HG02884 (cell line): ENCODE data around the gene LNP1.
A peak's percentile ranks its signal among the peaks of the same experiment; 100 is the strongest.
"Not testable (repeated sequence)": the region's sequence is repeated elsewhere in the genome, so short reads cannot be mapped to it uniquely, and the experiment has no call there.

Experiments used
- ATAC-seq: cut with Tn5 transposase; IDR thresholded peaks from one replicate; pipeline ENCODE4 v1.9.1; 2021; ENCODE audit warnings: mild to moderate bottlenecking, moderate library complexity; ENCODE audit not compliant: unreplicated experiment

LNP1 gene

GRCh38 chr3:100429187-100429716, 27.9 kb downstream of the LNP1 start:
- no peak for ATAC-seq

GRCh38 chr3:100436951-100437350, 35.6 kb downstream of the LNP1 start:
- ATAC-seq = no peak

- ATAC-seq = no peak
These were observed 36.6 kb downstream of the LNP1 start for GRCh38 chr3:100437721-100438622.

- ATAC-seq = no peak
These were observed 37.3 kb downstream of the LNP1 start for GRCh38 chr3:100438623-100438974.

GRCh38 chr3:100440895-100441294, 39.6 kb downstream of the LNP1 start:
- ATAC-seq = no peak

- ATAC-seq = no peak
These were observed 42.4 kb downstream of the LNP1 start for GRCh38 chr3:100443690-100444089.

- ATAC-seq = not testable (repeated sequence)
These were observed 45.7 kb downstream of the LNP1 start for GRCh38 chr3:100447067-100447466.

GRCh38 chr3:100448079-100448478, 46.7 kb downstream of the LNP1 start:
- ATAC-seq = no peak

- no peak for ATAC-seq
These were observed 47.9 kb downstream of the LNP1 start for GRCh38 chr3:100449214-100449613.

GRCh38 chr3:100454677-100455076, 53.3 kb downstream of the LNP1 start:
- ATAC-seq = no peak

- ATAC-seq = no peak
These were observed 54.7 kb downstream of the LNP1 start for GRCh38 chr3:100455841-100456550.

GRCh38 chr3:100456745-100457144, 55.4 kb downstream of the LNP1 start:
- ATAC-seq = no peak

- ATAC-seq = no peak
These were observed 56.5 kb downstream of the LNP1 start for GRCh38 chr3:100457811-100458210.

- ATAC-seq = no peak
These were observed 57.5 kb downstream of the LNP1 start for GRCh38 chr3:100458814-100459213.

GRCh38 chr3:100463002-100463401, 61.7 kb downstream of the LNP1 start:
- peak; percentile 87 for ATAC-seq

GRCh38 chr3:100463646-100464155, 62.4 kb downstream of the LNP1 start:
- ATAC-seq = no peak

- peak; percentile 54 for ATAC-seq
These were observed 64.8 kb downstream of the LNP1 start for GRCh38 chr3:100465892-100466777.

GRCh38 chr3:100467133-100467532, 65.8 kb downstream of the LNP1 start:
- ATAC-seq = no peak

- ATAC-seq = no peak
These were observed 67.3 kb downstream of the LNP1 start for GRCh38 chr3:100468676-100469075.

- no peak for ATAC-seq
These were observed 69.6 kb downstream of the LNP1 start for GRCh38 chr3:100470951-100471350.

GRCh38 chr3:100471444-100471843, 70.1 kb downstream of the LNP1 start:
- ATAC-seq = no peak
